GM12878 (cell line): Measurements from ENCODE around the gene PYGO2. TPM values are rescaled to one million over a fixed set of nuclear protein-coding genes. Genes with fewer than 3 reads are reported as not detected.

Experiments
- ATAC-seq: fragments of 200-7000 bp; cut with Tn5 transposase; 3 replicates; pipeline ENCODE4 v1.9.1; 2020; ENCODE audit warnings: mild to moderate bottlenecking, moderate library complexity
- BruUV-seq: library from RNA; stranded (reverse); fragments of 400-500 nt; replicated peaks from 2 replicates; lab custom pipeline; 2021; lab: Mats Ljungman, UMichigan
- CTCF ChIA-PET: fragments of 300-600 bp; sonication (Branson Sonifier 250); formaldehyde crosslinking; extraction: SDS; loops from one replicate; lab custom pipeline; 2021; ENCODE audit warnings: inconsistent platforms; lab: Yijun Ruan, JAX
- POLR2A ChIA-PET: fragments of 350-600 bp; formaldehyde crosslinking; extraction: SDS; loops from one replicate; lab custom pipeline; 2021; ENCODE audit warnings: inconsistent platforms; lab: Charles Lee
- RAD21 ChIA-PET: fragments of 300-600 bp; sonication (Branson Sonifier 250); formaldehyde crosslinking; loops from one replicate; lab custom pipeline; 2023; ENCODE audit warnings: antibody characterized with exemption; ENCODE audit not compliant: unreplicated experiment; lab: Charles Lee
- SMC1A ChIA-PET: fragments of 300-600 bp; sonication (Branson Sonifier 250); formaldehyde crosslinking; loops from one replicate; lab custom pipeline; 2023; ENCODE audit not compliant: unreplicated experiment, uncharacterized antibody; lab: Charles Lee
- DNase-seq: peaks from one replicate; pipeline ENCODE4 v3.0.0-alpha.2; 2011; ENCODE audit warnings: low read depth, low spot score
- FAIRE-seq: peaks from 3 replicates; lab custom pipeline; 2011; peaks lifted over from hg19 to GRCh38; lab: Jason Lieb, UNC
- H2AFZ ChIP-seq: 2 replicates; pipeline ENCODE4 v1.6.0; 2011; ENCODE audit warnings: low read depth, low read length, control low read depth; ENCODE audit not compliant: control insufficient read depth
- H3K27ac ChIP-seq: 2 replicates; pipeline ENCODE4 v1.5.1; 2011; ENCODE audit warnings: control low read depth; ENCODE audit not compliant: control insufficient read depth, insufficient read depth
- H3K27me3 ChIP-seq, 2 experiments: replicated peaks in 1 of 2; 2 replicates each; pipeline versions ENCODE4 v1.6.0 to v1.6.1; 2011; ENCODE audit warnings: low read length in 1 of 2; ENCODE audit not compliant: control insufficient read depth in 2 of 2, insufficient read depth in 2 of 2
- H3K36me3 ChIP-seq, 2 experiments: 2 replicates each; pipeline ENCODE4 v1.5.1; 2011; ENCODE audit warnings: low read length in 1 of 2; ENCODE audit not compliant: control insufficient read depth in 2 of 2, insufficient read depth in 2 of 2
- H3K4me1 ChIP-seq: 2 replicates; pipeline ENCODE4 v1.6.1; 2011; ENCODE audit warnings: mild to moderate bottlenecking, low read length, moderate library complexity, mixed read lengths; ENCODE audit not compliant: control insufficient read depth, insufficient read depth
- H3K4me2 ChIP-seq: 2 replicates; pipeline ENCODE4 v1.6.0; 2011; ENCODE audit warnings: control low read depth; ENCODE audit not compliant: control insufficient read depth, insufficient read depth
- H3K4me3 ChIP-seq: fragments of 200-600 bp; sonication (generic); 2 replicates; pipeline ENCODE4 v1.5.1; 2016
- H3K79me2 ChIP-seq: 2 replicates; pipeline ENCODE4 v1.6.0; 2011; ENCODE audit warnings: low read length; ENCODE audit not compliant: control insufficient read depth, insufficient read depth
- H3K9ac ChIP-seq: 2 replicates; pipeline ENCODE4 v1.8.0; 2011; ENCODE audit warnings: low read length, control low read depth, mixed read lengths; ENCODE audit not compliant: control insufficient read depth, insufficient read depth
- H3K9me3 ChIP-seq: replicated peaks from 3 replicates; pipeline ENCODE4 v1.5.1; 2011; ENCODE audit warnings: mild to moderate bottlenecking, low read length; ENCODE audit not compliant: control insufficient read depth, insufficient read depth
- H4K20me1 ChIP-seq: 2 replicates; pipeline ENCODE4 v1.6.0; 2011; ENCODE audit not compliant: control insufficient read depth, insufficient read depth
- EED ChIP-seq: sonication (generic); IDR thresholded peaks from 2 replicates; pipeline ENCODE4 v1.6.1; 2016; ENCODE audit warnings: antibody characterized with exemption, low read depth
- HCFC1 ChIP-seq: fragments of 150-350 bp; IDR thresholded peaks from 2 replicates; pipeline ENCODE4 v1.6.1; 2014; ENCODE audit warnings: low read length
- IKZF1 ChIP-seq: fragments of 450-650 bp; conservative IDR thresholded peaks from 2 replicates; pipeline ENCODE4 v1.6.1; 2017; ENCODE audit warnings: antibody characterized with exemption, mild to moderate bottlenecking
- LARP7 ChIP-seq: fragments of 450-650 bp; IDR thresholded peaks from 2 replicates; pipeline ENCODE4 v1.6.1; 2017; ENCODE audit warnings: mild to moderate bottlenecking
- MEF2B ChIP-seq: fragments of 450-650 bp; IDR thresholded peaks from 2 replicates; pipeline ENCODE4 v1.6.1; 2018; ENCODE audit warnings: mild to moderate bottlenecking, moderate library complexity; ENCODE audit not compliant: partially characterized antibody, poor library complexity, severe bottlenecking
- MTA2 ChIP-seq: fragments of 450-650 bp; IDR thresholded peaks from 2 replicates; pipeline ENCODE4 v1.6.1; 2016; ENCODE audit warnings: low read depth, mild to moderate bottlenecking, moderate library complexity
- POLR2AphosphoS5 ChIP-seq: IDR thresholded peaks from 2 replicates; pipeline ENCODE4 v1.6.1; 2011; ENCODE audit warnings: mild to moderate bottlenecking, low read length, inconsistent platforms
- SRF ChIP-seq, 2 experiments: IDR thresholded peaks; 2 replicates each; pipeline ENCODE4 v1.6.1; 2011; ENCODE audit warnings: low read depth in 2 of 2, low read length in 2 of 2, mild to moderate bottlenecking in 1 of 2, moderate library complexity in 1 of 2
- WGBS: methylation state at CpG from one replicate; pipeline ENCODE4 v1.1.6; 2016; ENCODE audit warnings: low lambda C conversion rate; ENCODE audit not compliant: insufficient replicate concordance, insufficient coverage; ENCODE audit errors: missing lambda C conversion rate; 5-methylcytosine and 5-hydroxymethylcytosine counted together
- in situ Hi-C: fragments of 300-500 bp; cut with MboI; formaldehyde crosslinking; loops from 9 replicates; pipeline ENCODE4 v1.14.3; 2018; ENCODE audit warnings: mixed read lengths
- intact Hi-C: fragments of 100-400 bp; cut with micrococcal nuclease; formaldehyde crosslinking; loops from one replicate; pipeline ENCODE4 v1.14.2; 2022; ENCODE audit not compliant: unreplicated experiment
- polyA plus RNA-seq, 11 experiments: library from polyadenylated mRNA; depleted of rRNA in 4 of 11; unstranded in 6 of 11; stranded (reverse) in 5 of 11; fragments of >200 nt; fragmentation: Nextera tagmentation in 4 of 11; fragmentation: Illumina TruSeq in 1 of 11; extraction: Ambion mirVana in 4 of 11; extraction: Trizol in 1 of 11; gene quantifications; 1 replicate in 1 of 11; 2 replicates in 10 of 11; pipeline versions ENCODE4 v1.2.1 to v1.2.3, GENCODE V29; 2011 to 2016; ENCODE audit warnings: inconsistent platforms in 2 of 11, missing spikeins in 2 of 11, low read depth in 1 of 11
- total RNA-seq, 4 experiments: library from RNA; depleted of rRNA in 3 of 4; stranded (reverse); fragments of >200 nt in 3 of 4; fragmentation: Illumina TruSeq in 1 of 4; extraction: Trizol in 1 of 4; gene quantifications; 2 replicates each; pipeline versions ENCODE4 v1.2.1 to v1.2.3, GENCODE V29; 2013 to 2021
- TF ChIP-seq, protein P1 (sequence below): fragments of 450-650 bp; IDR thresholded peaks from 2 replicates; pipeline ENCODE4 v1.6.1; 2018; ENCODE audit warnings: borderline replicate concordance, mild to moderate bottlenecking; ENCODE audit not compliant: partially characterized antibody

The PYGO2 gene
- total and polyA plus RNA-seq, 10 of the 15 experiments (the other 5 are each of a cell fraction or from before 2014, with no cell fraction given): 8.1 to 33.8 (median 23.5) TPM

DNA sequence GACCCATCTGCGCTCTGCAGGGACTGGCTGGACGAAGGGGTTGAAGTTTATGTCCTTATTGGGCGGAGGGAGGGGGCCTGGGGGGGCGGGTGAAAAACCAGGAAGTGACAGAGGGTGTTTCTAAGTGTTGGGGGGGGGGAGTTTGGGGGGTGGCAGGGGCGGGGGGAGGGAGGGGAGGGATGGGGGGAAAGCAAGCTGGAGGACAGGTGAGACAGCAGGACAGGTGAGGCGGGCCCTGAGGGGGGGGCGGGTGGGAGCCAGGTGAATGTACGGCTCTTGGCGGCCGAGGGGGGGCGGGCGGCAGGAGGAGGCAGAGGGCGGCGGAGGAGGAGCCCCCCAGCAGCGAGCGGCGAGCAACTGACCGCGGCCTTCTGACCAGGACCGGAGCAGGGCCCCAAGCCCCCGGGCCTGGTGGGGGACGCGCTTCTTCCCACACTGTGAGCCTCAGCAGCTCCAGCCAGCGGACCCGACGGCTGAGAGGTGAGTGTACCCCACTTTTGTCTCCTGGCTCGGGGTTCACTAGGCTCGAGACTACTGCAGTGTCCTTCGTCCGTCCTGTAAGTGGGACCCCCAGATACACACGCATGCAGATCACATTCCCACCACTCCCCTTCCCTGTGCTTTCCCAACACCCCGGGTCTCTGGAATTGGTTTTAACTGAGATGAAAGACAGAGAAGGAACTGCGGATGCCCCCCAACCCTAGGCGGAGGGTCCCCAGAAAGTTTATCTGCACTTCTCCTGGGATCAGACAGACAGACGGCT, 41.1 kb upstream of the PYGO2 start, which contains the start of gene ZBTB7B:
TSS of gene ZBTB7B (plus strand) at position 339 of the 763 bp plus-strand sequence. CDS start 11,859 bp downstream, outside the sequence.
- TF ChIP-seq HCFC1 (no peak), SRF (IDR thresholded peaks at IDR 0.05; ENCODE audit: low read depth in 2 of 2, low read length in 2 of 2) (peak in 1 of 2 experiments; percentile 42; a peak in 1 of 4 replicates), LARP7 (peak; percentile 48; the same call in 1 of the 2 replicates), IKZF1 (peak; percentile 46), POLR2AphosphoS5 (no peak), MEF2B (peak; percentile 9), EED (0 out of 2 replicates have a peak, but pooled peaks have one; percentile 18), MTA2 (peak; percentile 20; the same call in 1 of the 2 replicates)
- TF ChIP-seq, protein P1, sequence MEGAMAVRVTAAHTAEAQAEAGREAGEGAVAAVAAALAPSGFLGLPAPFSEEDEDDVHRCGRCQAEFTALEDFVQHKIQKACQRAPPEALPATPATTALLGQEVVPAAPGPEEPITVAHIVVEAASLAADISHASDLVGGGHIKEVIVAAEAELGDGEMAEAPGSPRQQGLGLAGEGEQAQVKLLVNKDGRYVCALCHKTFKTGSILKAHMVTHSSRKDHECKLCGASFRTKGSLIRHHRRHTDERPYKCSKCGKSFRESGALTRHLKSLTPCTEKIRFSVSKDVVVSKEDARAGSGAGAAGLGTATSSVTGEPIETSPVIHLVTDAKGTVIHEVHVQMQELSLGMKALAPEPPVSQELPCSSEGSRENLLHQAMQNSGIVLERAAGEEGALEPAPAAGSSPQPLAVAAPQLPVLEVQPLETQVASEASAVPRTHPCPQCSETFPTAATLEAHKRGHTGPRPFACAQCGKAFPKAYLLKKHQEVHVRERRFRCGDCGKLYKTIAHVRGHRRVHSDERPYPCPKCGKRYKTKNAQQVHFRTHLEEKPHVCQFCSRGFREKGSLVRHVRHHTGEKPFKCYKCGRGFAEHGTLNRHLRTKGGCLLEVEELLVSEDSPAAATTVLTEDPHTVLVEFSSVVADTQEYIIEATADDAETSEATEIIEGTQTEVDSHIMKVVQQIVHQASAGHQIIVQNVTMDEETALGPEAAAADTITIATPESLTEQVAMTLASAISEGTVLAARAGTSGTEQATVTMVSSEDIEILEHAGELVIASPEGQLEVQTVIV: peak; percentile 6
- peak within 1 kb of the TSS; percentile 85 for H3K9ac ChIP-seq
- peak within 1 kb of the TSS; percentile 98 for H3K4me2 ChIP-seq
- CTCF ChIA-PET: interaction anchor here (0.6 to 11.0 kb wide), 4 partner anchors 14 to 124 kb away, joined by 3 to 226 read pairs (median 30); partner anchors contain the start of genes CKS1B, FLAD1 and SHC1
- no peak for DNase-seq
- H4K20me1 ChIP-seq: 0 out of 2 replicates have a peak, but pooled peaks cover 3% of the 10 kb centered on the region
- H3K9me3 ChIP-seq: no peaks in the 10 kb centered on the region
- POLR2A ChIA-PET: interaction anchor here (0.6 to 1.9 kb wide), 9 partner anchors 14 to 799 kb away, joined by 3 to 8 read pairs (median 4); partner anchors contain the start of genes ADAM15, FLAD1 and SHC1
- no peak for FAIRE-seq
- no peaks in the 10 kb centered on the region; a peak in 1 of 4 replicates for H3K36me3 ChIP-seq
- H3K79me2 ChIP-seq: peaks cover 52% of the 10 kb centered on the region
- intact Hi-C loops (loop anchor here (2.0 to 5.0 kb wide), 2 partner anchors 14 to 40 kb away; partner anchors contain the start of gene PYGO2), in situ Hi-C loops (no loop called here)
- H3K4me1 ChIP-seq: peaks cover 38% of the 10 kb centered on the region
- RAD21 ChIA-PET: interaction anchor here (1.1 to 3.3 kb wide), 2 partner anchors 15 to 82 kb away, joined by 5 to 14 read pairs; no protein-coding TSS in a partner anchor
- no peaks in the 10 kb centered on the region for H3K27me3 ChIP-seq
- ATAC-seq: no peak; the same call in 2 of the 3 replicates
- peak within 1 kb of the TSS; percentile 99 for H3K4me3 ChIP-seq
- BruUV-seq: no TSS peak
- peak within 1 kb of the TSS; percentile 91 for H3K27ac ChIP-seq
- H2AFZ ChIP-seq: peak within 1 kb of the TSS; percentile 90
- WGBS: 0% methylated on average over 24 of the region's 35 CpGs
- SMC1A ChIA-PET: interaction anchor here (1.3 kb wide), 1 partner anchor 10 kb away, joined by 3 read pairs; no protein-coding TSS in a partner anchor
